Nucleus accumbens (tissue), 56 donors: ENCODE results near the gene FBXW8.
A peak's percentile ranks its signal among the peaks of the same experiment; 100 is the strongest.

Source experiments
- DNase-seq, 56 donors: peaks; one replicate each; lab custom pipeline; 2025; lab: John Stamatoyannopoulos, UW

FBXW8 gene

DNA sequence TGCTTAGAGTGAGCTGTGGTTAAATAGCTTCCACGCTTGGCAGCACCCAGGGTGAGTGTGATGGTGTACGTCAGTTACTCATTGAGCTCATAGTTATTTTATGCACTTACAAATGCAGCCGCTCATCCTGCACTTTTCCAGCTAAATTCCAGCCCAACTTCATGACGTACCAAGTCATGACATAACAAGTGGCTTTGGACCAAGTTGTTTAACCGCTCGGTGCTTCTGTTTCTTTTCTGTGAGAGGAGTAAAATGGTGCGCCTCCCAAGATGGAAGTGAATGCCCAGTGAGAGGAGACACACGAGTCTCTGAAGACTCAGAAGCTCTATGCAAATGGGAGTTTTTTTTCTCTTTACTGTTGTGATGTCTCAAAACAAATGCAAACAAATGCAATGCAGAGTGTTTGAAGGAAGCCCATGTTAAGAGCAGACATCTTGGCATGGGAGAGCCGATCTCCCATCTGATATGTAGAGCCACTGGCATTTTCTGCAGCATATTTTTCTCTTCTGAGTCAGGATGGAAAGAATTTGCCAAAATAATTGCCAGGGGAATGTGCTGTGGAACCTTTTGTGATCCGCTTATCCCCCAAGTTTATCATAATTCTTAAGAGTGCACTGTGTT is 72.2 kb downstream of the FBXW8 start:
- DNase-seq: no peak

DNA sequence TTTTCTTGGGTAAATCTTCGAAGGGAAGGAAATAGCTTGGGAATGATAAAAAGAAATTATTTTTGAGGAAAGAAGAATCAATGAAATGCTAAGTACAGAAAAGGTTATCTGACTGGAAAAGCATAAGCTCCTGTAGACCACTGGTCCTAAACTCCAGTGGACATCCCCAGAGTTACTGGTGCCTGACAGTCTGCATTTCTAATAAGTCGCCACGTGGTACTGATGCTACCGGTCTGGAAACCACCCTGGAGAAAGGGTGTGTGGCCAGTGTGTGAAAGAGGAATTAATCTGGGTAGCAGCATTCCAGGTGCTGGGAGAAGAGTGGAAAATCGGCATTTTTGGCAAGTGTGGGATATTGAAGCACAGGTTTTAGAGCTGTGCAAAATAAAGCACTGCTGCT is 73.3 kb downstream of the FBXW8 start:
- DNase-seq: no peak

- DNase-seq: no peak
These were observed 79.6 kb downstream of the FBXW8 start for GRCh38 chr12:116990329-116990728.

DNA sequence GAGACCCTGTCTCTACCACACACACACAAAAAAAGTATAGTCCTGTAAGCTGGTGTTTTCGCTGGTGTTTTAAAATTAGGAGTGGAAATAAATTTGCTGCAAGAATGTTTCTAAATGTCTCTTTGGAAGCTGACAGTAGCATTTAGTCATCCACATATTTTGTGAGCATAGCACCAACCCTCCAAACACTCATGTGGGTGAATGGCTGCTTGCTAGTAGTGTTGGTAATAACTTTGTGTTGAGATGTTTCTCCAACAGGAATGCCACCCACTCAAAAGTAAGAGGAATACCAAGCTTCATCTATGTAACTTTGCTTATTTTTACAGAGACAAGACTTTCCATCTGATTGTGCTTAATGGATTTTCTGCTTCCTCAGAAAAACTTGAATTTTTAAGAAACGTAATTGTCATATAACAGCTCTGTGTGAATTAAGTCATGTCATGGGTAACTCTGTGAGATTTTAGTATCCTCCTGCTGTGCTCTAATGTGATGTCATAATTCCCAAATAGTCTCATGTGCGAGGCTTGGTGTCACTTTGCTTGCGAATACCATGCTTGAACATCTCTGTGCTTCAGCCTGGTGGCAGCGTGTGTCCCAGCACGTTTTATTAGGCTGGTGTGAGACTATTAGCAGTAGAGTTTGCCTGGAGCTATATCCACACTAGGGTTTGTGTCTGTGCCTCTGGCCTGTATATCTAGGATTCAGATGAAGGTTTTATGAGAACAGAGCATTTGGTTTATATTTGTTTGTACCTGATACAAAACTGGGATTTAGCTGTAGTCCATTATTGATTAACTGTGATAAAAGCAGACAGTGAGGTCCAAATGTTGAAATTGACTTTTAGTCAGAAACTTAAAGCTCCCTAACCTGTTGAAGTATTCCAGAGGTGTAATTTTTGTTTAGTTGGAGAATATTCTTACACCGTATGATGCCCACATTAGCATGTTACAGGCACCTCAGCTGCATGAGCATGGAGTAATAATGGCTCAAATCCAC is 80.5 kb downstream of the FBXW8 start:
- no peak for DNase-seq

DNA sequence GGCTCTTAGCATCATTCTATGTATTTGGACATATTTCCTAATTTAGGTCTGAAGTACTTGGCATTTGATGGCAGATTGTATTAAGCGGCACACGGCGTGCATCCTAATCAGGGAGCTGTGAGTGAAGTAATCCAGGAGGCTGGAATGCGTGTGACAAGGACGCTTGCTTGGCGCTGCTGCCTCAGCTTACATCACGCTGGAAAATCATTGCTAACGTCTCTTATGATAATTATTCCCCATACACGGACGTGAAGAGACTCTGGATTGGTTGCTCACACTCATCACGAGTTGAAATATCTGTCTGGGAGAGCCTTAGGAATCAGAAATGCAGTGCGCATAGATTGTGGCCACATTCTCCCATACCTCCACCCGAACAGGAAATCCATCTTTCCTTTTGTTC is 85.3 kb downstream of the FBXW8 start:
- DNase-seq: peak in 4 of 56 donors; percentile 13 to 41 (median 26)

- DNase-seq: no peak
These were observed 85.9 kb downstream of the FBXW8 start for GRCh38 chr12:116996621-116997020.

GRCh38 chr12:116999066-116999465 is 88.3 kb downstream of the FBXW8 start:
- no peak for DNase-seq

- DNase-seq: no peak
These were observed 89.6 kb downstream of the FBXW8 start for GRCh38 chr12:117000316-117000715.

GRCh38 chr12:117002051-117002817 is 91.5 kb downstream of the FBXW8 start:
- peak in 1 of 56 donors; percentile 11 for DNase-seq

DNA sequence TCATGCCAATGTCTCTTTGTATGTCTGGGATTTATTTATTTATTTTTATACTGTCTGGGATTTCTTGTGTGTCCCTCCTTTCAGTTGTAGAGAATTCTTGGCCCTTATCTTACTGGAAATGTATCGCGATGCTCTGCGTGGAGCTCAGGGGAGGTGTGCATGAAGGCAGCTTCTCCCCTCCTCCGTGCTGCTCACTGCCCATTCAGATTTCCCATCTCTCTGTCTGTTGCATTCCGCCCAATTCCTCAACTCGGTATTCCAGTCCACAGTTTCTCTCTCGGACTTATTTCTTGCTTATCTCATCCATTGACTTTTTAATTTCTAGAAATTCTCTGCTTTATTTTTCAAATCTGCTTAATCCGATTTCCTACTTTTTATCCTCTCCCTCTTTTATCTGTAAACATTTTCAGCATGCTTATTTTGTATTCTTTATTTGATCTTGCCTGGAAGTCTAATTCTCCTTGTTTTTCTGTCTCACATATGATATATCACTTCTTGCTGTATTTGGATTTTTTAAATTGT is 93.2 kb downstream of the FBXW8 start:
- no peak for DNase-seq

DNA sequence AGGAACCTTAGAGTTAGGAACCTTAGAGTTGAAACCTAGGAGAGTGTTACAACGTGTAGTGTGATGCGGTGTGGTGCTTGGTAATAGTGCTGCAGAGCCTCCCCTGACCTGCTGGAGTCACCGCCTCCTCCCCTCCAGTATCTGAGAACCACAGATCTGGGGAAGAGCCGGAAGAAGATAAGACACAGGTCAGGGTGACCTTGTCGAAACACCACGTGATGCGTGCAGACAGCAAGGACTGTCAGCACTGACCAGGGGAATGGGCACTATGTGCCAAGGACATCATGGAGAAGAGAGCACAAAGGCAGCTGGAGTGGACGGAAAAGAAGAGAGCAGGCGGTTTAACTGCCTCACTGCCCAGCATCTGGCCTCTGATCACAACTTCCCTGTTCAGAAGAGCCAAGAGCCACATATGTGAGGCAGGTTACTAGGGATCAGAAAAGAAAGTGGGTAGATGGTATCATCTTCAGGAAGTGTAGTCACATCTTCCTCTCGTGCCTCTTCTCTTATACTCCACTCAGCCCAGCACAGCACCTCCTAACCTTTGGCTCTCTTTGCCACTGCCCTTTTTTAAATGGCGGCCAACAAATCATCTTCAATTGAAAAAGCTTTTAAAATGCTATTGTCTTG is 94.8 kb downstream of the FBXW8 start:
- no peak for DNase-seq

- no peak for DNase-seq
These were observed 95.6 kb downstream of the FBXW8 start for GRCh38 chr12:117006333-117006732.

DNA sequence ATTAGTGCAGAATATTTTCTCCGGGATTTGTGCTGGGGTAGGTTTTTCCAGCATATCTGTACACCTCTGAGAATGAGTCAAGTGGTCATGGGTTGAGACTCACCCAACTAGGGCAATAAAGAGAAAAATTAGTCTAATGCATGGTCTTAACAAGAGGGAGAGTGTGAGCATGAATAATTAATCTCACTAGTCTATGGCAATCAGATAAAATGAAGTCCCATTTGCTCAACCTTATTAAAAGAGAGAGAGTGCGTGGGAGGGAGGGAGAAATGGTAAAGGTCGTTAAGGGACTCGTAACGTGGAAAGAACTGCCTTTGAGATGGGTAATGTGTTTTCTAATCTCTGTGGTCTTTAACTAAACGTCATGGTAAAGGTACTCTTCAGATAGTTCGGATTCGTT is 96.8 kb downstream of the FBXW8 start:
- no peak for DNase-seq

DNA sequence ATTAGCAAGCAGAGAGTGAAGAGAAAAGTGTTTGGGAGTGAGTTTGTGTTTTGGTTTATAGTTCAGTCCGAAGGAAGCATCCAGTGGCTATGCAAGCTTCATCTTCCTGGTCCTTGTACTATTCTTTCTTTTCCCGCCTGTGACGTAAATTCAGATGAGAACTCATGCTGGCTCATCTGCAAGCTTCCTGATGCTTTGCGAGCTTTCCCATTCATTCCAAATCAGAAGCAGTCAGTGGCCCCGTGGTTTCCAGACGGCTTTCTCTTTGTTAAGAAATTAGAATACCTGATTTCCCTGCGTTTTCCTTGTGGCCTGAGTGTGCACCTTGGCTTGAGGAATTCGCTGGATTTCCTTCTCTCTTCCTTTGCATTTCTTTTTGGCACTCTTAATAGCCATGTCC is 99.0 kb downstream of the FBXW8 start:
- DNase-seq: no peak

DNA sequence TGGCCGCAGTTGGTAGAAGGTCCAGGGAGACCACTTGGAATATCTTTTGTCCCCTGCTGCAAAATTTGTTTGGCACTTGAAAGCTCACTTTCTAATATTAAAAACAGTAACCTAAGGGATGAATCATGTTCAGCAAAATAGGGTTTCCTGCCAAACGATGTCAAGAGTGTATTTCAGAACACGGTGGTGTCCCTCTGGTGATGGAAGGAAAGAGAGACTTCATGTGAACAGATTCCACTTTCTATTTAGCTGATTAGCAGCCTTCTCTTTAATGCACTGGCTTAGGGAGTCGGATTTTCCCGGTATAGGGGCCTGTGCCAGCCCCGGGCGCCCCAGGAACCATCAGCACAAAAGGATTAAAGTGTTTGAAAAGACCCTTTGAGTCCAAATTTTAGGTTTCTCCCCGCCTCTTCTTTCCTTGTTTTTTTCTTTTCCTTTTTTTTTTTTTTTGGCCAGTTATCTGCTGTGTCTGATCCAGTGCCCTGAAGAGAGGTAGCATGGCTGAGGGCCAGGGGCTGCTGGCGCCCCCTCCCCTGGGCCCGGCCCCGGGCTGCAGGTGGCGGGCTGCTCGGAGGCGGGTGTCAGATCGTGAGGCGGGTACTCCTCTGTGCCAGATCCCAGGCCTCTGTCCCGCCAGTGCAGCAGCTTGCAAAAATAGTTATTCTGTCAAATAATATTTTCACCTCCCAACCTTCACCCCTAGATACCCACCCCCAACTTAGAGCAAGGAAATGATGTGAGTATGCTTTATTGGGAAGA is 100.1 kb downstream of the FBXW8 start:
- DNase-seq: no peak

GRCh38 chr12:117011988-117012805 is 101.4 kb downstream of the FBXW8 start:
- no peak for DNase-seq

- no peak for DNase-seq
These were observed 103.0 kb downstream of the FBXW8 start for GRCh38 chr12:117013726-117014125.

- DNase-seq: no peak
These were observed 103.7 kb downstream of the FBXW8 start for GRCh38 chr12:117014342-117014887.
